PC-3 (cell line): ENCODE results near the gene GNB5.

Experiments
- EZH2 ChIP-seq: fragments of 300-600 bp; sonication (generic); IDR thresholded peaks from one replicate; pipeline ENCODE4 v1.6.1; 2017; ENCODE audit warnings: antibody characterized with exemption, mild to moderate bottlenecking, low read length; ENCODE audit not compliant: unreplicated experiment
- TF ChIP-seq, protein P1 (sequence below): fragments of 300-600 bp; sonication (generic); conservative IDR thresholded peaks from 2 replicates; pipeline ENCODE4 v1.5.1; 2017; ENCODE audit warnings: antibody characterized with exemption, low read depth, mild to moderate bottlenecking, low read length

GRCh38 chr15:52220937-52221660, 29.9 kb upstream of the GNB5 start:
- TF ChIP-seq, protein P1, sequence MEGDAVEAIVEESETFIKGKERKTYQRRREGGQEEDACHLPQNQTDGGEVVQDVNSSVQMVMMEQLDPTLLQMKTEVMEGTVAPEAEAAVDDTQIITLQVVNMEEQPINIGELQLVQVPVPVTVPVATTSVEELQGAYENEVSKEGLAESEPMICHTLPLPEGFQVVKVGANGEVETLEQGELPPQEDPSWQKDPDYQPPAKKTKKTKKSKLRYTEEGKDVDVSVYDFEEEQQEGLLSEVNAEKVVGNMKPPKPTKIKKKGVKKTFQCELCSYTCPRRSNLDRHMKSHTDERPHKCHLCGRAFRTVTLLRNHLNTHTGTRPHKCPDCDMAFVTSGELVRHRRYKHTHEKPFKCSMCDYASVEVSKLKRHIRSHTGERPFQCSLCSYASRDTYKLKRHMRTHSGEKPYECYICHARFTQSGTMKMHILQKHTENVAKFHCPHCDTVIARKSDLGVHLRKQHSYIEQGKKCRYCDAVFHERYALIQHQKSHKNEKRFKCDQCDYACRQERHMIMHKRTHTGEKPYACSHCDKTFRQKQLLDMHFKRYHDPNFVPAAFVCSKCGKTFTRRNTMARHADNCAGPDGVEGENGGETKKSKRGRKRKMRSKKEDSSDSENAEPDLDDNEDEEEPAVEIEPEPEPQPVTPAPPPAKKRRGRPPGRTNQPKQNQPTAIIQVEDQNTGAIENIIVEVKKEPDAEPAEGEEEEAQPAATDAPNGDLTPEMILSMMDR, result no peak
- no peak for TF ChIP-seq EZH2
